ENCODE measurements around the gene KIF6.

Gene KIF6

GRCh38 chr6:39590871-39591393 is 134.3 kb downstream of the KIF6 start:
- no peak for DNase-seq

DNA sequence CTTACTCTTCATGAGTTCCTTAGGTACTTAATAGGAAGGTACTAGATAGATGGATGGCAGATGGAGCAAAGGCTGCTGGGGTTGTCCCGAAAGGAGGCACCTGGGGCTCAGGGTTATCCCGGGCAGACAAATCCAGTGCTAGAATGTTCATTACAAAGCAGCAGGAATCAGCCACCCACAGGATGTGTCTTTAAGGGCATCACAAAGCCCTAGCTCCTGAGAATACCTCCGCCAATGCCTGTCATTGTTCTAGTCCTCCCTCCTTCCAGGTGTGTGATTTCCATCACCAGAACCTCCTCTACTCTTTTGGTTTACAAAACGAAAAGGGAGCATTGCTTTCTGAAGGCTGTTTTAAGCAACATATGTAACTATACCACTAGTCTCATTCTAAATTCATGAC is 138.1 kb downstream of the KIF6 start:
- no peak for DNase-seq

- no peak for DNase-seq
These were observed 139.6 kb downstream of the KIF6 start for GRCh38 chr6:39585641-39586040.

DNA sequence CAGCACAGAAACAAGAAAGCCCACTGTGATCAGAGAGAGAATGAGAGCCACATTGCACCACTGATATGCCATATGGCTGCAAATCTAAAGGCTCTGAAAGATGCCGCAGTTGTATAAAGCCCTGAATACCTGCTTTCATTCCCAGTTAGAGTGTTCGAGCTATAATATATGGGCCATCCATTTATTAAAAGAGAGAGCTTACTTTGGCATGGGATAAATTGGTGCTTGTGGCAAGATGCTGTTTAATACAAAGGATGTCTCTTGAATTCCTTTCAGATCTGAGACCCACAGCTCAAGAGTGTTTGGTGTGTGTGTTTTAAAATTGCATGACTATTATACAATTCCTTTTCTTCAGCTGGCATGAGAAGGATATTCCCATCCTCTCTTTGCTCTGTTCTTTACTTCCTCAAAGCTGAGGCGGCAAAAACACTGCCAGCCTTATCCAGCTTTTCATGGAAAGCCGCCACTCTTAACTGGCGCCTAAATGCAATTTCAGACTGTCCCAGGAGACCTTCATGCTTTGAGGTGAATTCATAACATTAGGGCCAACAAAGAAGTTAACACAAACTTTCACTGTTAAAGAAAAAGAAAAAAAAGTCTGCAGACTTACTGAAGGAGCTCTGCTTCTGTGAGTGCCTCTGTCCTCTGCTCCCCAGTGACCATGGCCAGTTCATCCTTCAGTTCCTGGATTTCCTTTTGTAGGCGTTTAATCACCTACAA is 147.6 kb downstream of the KIF6 start:
- DNase-seq: no peak

GRCh38 chr6:39576556-39577303 is 148.5 kb downstream of the KIF6 start:
- no peak for DNase-seq

DNA sequence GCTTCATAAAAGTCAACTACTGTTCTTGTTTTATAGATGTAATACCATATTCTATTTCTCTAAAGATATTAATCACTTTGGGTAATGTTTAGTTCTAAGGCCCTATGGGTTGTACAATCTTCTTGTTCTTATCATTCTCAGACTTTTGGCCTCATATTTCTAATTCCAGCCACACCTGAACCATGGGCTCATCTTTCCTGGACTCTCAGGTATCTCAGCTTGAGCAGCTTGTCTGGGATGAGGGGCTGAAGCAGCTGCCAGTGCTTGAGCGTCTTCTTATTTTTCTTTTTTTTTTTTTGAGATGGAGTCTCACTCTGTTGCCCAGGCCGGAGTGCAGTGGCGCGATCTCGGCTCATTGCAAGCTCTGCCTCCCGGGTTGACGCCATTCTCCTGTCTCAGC is 150.2 kb downstream of the KIF6 start:
- no peak for DNase-seq

- DNase-seq: no peak
These were observed 151.7 kb downstream of the KIF6 start for GRCh38 chr6:39573541-39573940.

GRCh38 chr6:39572661-39573340 is 152.4 kb downstream of the KIF6 start:
- DNase-seq: no peak

DNA sequence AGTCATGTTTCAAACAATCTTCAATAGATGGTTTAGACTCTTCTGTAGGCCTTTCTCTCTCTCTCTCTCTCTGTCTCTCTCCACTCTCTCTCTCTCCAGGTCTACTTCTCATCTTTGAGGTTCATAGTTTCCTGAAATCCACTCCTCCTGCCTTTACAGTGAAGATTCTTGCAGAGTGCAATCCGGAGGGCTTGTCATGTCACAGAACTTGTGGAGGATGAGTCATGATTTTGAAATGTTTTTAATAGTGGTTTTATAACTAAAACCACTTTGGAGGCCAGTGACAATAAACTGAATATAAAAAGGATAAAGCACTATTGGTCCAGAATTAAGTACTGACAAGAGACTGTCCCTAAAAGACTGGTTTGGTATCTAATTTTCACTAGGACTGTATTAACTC is 156.3 kb downstream of the KIF6 start:
- DNase-seq: no peak

- DNase-seq: no peak
These were observed 158.1 kb downstream of the KIF6 start for GRCh38 chr6:39567091-39567490.

DNA sequence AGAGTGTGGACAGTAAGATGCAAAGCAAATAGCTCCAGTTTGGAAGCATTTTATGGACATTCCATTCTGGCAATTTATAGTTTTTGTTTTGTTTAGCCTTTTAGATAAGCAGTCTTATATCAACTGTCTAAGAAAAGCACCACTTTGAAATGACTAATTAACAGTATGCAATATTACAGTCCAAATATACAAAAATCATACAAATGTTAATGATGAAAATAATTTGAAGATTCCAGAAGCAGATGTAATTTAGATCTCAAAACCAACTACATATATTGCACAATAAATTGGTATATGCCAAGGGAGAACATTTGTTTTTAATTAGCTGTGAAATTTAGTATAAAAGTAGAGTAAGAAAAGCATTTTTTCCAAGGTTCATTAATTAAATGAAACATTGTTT is 158.8 kb downstream of the KIF6 start:
- DNase-seq: no peak

DNA sequence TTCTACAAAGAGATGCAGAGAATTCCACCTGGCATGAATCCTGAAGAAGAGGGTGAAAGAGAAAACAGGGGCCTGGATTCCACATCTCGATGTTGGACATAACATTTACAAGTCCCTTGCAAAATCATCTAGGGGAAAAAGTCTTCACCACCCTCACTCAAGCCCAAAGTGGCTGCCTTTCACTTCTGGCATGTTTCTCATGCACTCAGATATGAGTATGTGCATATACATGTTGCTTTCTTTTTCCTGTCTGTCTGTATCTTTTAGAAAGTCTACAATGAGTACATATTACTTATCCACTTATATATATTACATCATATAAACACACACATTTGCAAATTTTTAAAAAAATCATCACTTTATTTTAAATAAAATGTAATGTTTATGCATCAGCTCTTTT is 159.3 kb downstream of the KIF6 start:
- DNase-seq: no peak

- no peak for DNase-seq
These were observed 161.5 kb downstream of the KIF6 start for GRCh38 chr6:39563566-39564311.

- no peak for DNase-seq
These were observed 163.5 kb downstream of the KIF6 start for GRCh38 chr6:39561536-39562266.

GRCh38 chr6:39560915-39561314 is 164.3 kb downstream of the KIF6 start:
- no peak for DNase-seq

GRCh38 chr6:39558591-39559190 is 166.5 kb downstream of the KIF6 start:
- DNase-seq: no peak

- DNase-seq: no peak
These were observed 167.1 kb downstream of the KIF6 start for GRCh38 chr6:39558079-39558478.

DNA sequence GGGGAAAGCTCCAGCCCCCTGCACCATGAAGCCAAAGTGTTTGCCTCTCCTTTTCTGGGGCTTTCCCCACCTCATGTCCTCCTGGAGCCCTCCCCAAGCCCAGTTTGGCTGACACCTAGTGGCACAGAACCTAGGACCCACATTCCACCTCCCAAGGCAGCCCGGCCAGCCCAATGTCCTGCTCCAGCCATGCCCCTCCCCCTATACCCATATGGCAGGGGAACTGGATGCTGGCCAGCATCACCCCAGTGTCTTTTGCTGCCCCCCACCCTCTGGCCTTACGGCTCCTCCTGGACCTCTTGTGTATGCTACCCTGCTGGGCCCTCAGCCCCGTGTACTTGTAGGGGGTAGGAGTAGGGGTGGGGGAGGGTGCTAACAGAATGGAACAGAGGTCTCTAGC is 170.1 kb downstream of the KIF6 start:
- DNase-seq: no peak

DNA sequence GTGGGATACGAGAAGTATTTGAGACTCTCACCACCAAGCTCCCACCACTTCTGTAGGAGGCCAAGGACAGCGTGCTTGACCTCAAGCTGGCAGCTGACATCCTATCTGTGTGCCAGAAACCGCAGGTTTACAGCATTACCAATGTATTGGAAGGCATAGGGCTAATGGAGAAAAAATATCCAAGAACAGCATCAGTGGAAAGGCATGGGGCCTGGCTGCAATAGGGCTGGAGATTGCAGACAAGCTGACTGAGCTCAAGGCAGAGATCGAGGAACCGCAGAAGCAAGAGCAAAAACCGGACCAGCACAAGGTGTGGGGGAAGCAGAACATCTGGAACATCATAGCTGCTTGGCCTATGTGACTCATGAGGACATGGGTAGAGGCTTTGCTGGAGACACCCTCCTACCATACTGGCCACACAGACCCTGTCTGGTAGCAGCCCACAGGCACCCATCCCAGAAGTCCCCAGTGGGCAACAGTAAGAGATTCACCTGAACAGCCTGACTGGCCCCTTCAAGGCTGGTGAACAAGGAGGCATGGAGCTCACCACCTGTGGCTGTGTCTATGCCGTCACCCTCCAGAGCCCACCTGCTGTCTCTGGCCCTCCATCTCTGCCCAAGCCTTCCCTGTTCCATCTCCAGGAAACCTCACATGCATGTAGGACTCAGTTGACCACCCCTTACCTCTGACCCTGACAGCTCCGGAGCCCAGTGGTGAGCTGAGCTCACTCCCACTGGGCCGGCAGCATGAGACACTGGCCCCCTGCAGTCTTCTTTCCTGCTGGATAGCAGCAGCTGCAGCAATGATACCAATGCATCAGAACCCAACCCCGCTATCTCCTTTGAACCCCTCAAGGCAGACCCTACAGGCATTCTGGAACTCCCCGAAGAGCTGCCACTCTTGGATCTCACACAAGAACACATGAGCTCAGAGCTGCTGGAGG is 171.1 kb downstream of the KIF6 start:
- no peak for DNase-seq

DNA sequence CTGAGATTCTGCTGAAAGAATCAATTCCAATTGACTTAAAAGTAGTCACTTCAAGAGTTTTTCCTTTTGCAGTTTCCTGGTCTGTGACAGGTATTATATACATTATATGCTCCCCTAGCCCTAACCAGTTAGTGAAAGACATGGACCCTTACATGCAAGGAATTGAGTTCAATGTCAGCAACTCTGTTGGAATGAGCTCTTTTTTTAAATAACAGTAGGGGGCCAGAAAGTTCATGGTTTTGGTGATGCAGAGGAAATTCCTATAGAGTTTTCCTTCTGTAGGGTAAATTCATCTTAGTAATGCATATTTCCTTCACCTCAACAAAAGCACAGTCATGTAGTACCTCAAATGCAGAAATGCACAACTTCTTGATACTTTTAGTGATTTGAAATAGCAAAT is 172.2 kb downstream of the KIF6 start:
- no peak for DNase-seq

DNA sequence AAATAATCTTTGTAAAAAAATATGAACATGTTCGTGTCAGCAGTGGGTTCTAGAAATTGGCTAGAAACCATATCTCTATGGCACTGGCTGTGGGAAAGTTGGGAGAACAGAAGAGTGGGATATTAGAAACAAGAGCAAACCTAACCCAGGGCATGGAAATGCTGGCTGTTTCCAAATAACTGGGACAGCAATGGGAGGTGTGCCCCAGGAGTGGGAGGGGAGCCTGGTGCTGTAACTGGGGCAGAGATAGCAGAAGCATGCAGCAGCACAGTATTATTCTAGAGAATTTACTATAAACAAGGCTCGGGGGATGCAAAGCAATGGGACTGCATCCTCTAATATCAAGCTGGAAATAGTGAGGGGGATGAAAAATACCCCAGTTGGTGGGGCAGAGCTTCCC is 175.0 kb downstream of the KIF6 start:
- no peak for DNase-seq
